SU-DHL-6 (cell line): ENCODE results near the gene IL10RB.

ENCODE experiments used
- H2AFZ ChIP-seq: fragments of 200-600 bp; sonication (generic); 2 replicates; pipeline ENCODE4 v1.6.1; 2014; ENCODE audit warnings: low read depth, mild to moderate bottlenecking, moderate library complexity, mixed read lengths, antibody characterized with exemption, low read length; ENCODE audit not compliant: severe bottlenecking
- H3F3A ChIP-seq: fragments of 200-600 bp; shearing (Covaris generic); 2 replicates; pipeline ENCODE4 v1.6.0; 2016; ENCODE audit warnings: antibody characterized with exemption, mild to moderate bottlenecking; ENCODE audit not compliant: insufficient read depth
- H3K27ac ChIP-seq: fragments of 200-600 bp; sonication (generic); 2 replicates; pipeline ENCODE4 v1.5.1; 2016; ENCODE audit warnings: low read depth, mild to moderate bottlenecking, low read length, moderate library complexity, mixed read lengths
- H3K27me3 ChIP-seq: fragments of 200-600 bp; sonication (generic), shearing (Covaris generic); 2 replicates; pipeline ENCODE4 v1.6.0; 2014; ENCODE audit warnings: mild to moderate bottlenecking, low read length
- H3K36me3 ChIP-seq: fragments of 200-600 bp; sonication (generic); 2 replicates; pipeline ENCODE4 v1.6.1; 2014; ENCODE audit warnings: mild to moderate bottlenecking, low read length, mixed read lengths
- H3K4me2 ChIP-seq: fragments of 300-600, 200-600 bp; shearing (Covaris generic), sonication (generic); 2 replicates; pipeline ENCODE4 v1.6.0; 2014; ENCODE audit warnings: low read length, low read depth, mild to moderate bottlenecking; ENCODE audit not compliant: poor library complexity, severe bottlenecking
- H3K4me3 ChIP-seq: fragments of 200-600 bp; sonication (generic); 2 replicates; pipeline ENCODE4 v1.5.1; 2014; ENCODE audit warnings: antibody characterized with exemption, low read length, mild to moderate bottlenecking, mixed read lengths; ENCODE audit not compliant: insufficient read depth, poor library complexity, severe bottlenecking
- H3K79me2 ChIP-seq: fragments of 200-600 bp; sonication (generic); 2 replicates; pipeline ENCODE4 v1.6.1; 2014; ENCODE audit warnings: mild to moderate bottlenecking, low read length, moderate library complexity; ENCODE audit not compliant: insufficient read depth
- H3K9ac ChIP-seq: fragments of 200-600 bp; sonication (generic); 2 replicates; pipeline ENCODE4 v1.7.0; 2014; ENCODE audit warnings: mild to moderate bottlenecking, low read length
- H3K9me2 ChIP-seq: fragments of 200-600 bp; sonication (generic); replicated peaks from 2 replicates; pipeline ENCODE4 v1.6.1; 2014; ENCODE audit warnings: low read length; ENCODE audit not compliant: insufficient read depth
- H3K9me3 ChIP-seq: fragments of 200-600 bp; sonication (generic); 2 replicates; pipeline ENCODE4 v1.6.1; 2014; ENCODE audit warnings: low read length, mixed read lengths; ENCODE audit not compliant: insufficient read depth
- H4K20me1 ChIP-seq: fragments of 200-600 bp; sonication (generic); 2 replicates; pipeline ENCODE4 v1.6.1; 2014; ENCODE audit warnings: low read depth, mild to moderate bottlenecking, antibody characterized with exemption, low read length, moderate library complexity, mixed read lengths
- EZH2phosphoT487 ChIP-seq: fragments of 200-600 bp; sonication (generic), shearing (Covaris generic); conservative IDR thresholded peaks from 2 replicates; pipeline ENCODE4 v1.6.1; 2018; ENCODE audit warnings: mild to moderate bottlenecking, antibody characterized with exemption, low read length, moderate library complexity, mixed read lengths
- TF ChIP-seq, protein P1 (sequence below): fragments of 200-600 bp; sonication (generic); IDR thresholded peaks from one replicate; pipeline ENCODE4 v1.5.1; 2017; ENCODE audit warnings: antibody characterized with exemption, mild to moderate bottlenecking, low read length, moderate library complexity; ENCODE audit not compliant: insufficient read depth, poor library complexity, severe bottlenecking

The IL10RB gene

DNA sequence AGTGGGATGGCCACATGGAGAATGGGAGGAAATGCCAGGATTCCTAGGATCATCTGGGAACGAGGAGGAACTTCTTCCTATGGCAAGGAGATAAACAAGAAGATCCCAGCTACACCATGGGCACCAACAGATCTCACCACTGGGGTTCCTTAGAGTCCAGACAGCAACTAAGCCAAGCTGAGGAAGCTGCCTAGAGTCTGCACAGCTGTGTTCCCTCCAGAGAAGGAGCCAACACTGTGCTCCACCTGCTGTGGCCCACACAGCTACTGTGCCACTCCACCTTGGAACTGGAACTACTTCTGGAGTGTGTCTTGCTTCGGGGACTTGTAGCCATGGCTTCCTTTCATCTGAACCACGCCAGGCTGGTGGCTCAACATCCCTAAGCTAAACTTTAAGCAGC lies 64.6 kb downstream of the IL10RB start:
- no peaks in the 10 kb centered on the region for H3F3A ChIP-seq

DNA sequence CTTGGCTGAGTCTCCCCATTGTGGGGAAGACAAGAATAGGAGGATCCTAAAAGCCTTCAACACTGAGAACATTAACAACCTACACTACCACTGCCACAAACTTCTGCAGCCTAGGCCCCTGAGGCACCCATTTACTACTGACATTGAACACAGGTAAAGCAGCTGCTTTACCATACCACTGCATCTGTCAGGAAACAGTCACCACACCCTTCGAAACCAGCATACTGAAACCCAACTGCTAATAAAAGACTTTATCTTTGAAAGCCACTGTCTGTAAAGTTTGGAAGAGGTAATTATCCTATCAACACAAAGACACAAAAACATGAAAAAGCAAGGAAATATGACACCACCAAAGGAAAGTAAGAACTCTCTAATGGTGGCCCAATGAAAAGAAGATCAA lies 66.0 kb downstream of the IL10RB start:
- H3F3A ChIP-seq = no peaks in the 10 kb centered on the region
- H3K36me3 ChIP-seq = peaks cover 5% of the 10 kb centered on the region; the same call in 1 of the 2 replicates
- H3K9ac ChIP-seq = no peak overlapping the region
- H3K27ac ChIP-seq = no peak overlapping the region
- H3K9me3 ChIP-seq = no peaks in the 10 kb centered on the region
- peaks cover 78% of the 10 kb centered on the region for H3K79me2 ChIP-seq
- H3K9me2 ChIP-seq = no peaks in the 10 kb centered on the region
- no peaks in the 10 kb centered on the region for H4K20me1 ChIP-seq
- no peak overlapping the region for H2AFZ ChIP-seq
- H3K4me2 ChIP-seq = no peak overlapping the region
- no peaks in the 10 kb centered on the region for H3K27me3 ChIP-seq
- TF ChIP-seq, protein P1, sequence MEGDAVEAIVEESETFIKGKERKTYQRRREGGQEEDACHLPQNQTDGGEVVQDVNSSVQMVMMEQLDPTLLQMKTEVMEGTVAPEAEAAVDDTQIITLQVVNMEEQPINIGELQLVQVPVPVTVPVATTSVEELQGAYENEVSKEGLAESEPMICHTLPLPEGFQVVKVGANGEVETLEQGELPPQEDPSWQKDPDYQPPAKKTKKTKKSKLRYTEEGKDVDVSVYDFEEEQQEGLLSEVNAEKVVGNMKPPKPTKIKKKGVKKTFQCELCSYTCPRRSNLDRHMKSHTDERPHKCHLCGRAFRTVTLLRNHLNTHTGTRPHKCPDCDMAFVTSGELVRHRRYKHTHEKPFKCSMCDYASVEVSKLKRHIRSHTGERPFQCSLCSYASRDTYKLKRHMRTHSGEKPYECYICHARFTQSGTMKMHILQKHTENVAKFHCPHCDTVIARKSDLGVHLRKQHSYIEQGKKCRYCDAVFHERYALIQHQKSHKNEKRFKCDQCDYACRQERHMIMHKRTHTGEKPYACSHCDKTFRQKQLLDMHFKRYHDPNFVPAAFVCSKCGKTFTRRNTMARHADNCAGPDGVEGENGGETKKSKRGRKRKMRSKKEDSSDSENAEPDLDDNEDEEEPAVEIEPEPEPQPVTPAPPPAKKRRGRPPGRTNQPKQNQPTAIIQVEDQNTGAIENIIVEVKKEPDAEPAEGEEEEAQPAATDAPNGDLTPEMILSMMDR = no peak
- TF ChIP-seq EZH2phosphoT487 = no peak
- no peak overlapping the region for H3K4me3 ChIP-seq

More for the DNA sequence above, 64.6 kb downstream of the IL10RB start:
- Histone ChIP-seq H3K9me2 (no peaks in the 10 kb centered on the region), H4K20me1 (no peaks in the 10 kb centered on the region), H3K27ac (no peak overlapping the region), H3K36me3 (peaks cover 4% of the 10 kb centered on the region; the same call in 1 of the 2 replicates), H2AFZ (no peak overlapping the region), H3K27me3 (no peaks in the 10 kb centered on the region), H3K4me2 (no peak overlapping the region), H3K79me2 (peaks cover 92% of the 10 kb centered on the region), H3K9me3 (no peaks in the 10 kb centered on the region), H3K9ac (no peak overlapping the region), H3K4me3 (no peak overlapping the region)
- no peak for TF ChIP-seq EZH2phosphoT487
- TF ChIP-seq, protein P1 = no peak

DNA sequence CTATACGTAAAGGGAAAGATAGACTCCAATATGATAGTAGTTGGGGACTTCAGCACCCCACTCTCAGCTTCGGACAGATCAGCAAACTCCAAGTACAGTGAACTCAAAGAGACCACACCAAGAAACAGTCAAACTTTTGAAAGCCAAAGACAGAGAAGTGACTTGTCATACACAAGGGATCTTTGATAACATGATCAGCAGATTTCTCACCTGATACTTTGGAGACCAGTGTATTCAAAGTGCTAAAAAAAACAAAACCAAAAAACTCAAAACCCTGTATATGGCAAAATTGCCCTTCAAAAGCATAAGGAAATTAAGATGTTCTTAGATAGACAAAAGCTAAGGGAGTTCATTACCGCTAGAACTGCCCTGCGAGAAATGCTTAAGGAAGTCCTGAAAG lies 68.0 kb downstream of the IL10RB start:
- H3K4me2 ChIP-seq = no peak overlapping the region
- no peak overlapping the region for H3K9ac ChIP-seq
- H3K36me3 ChIP-seq = peaks cover 8% of the 10 kb centered on the region; the same call in 1 of the 2 replicates
- no peaks in the 10 kb centered on the region for H3K9me3 ChIP-seq
- H4K20me1 ChIP-seq = no peaks in the 10 kb centered on the region
- H3K9me2 ChIP-seq = no peaks in the 10 kb centered on the region
- TF ChIP-seq, protein P1 = no peak
- no peak for TF ChIP-seq EZH2phosphoT487
- no peak overlapping the region for H3K27ac ChIP-seq
- no peak overlapping the region for H2AFZ ChIP-seq
- H3K79me2 ChIP-seq = peaks cover 62% of the 10 kb centered on the region
- H3K27me3 ChIP-seq = no peaks in the 10 kb centered on the region
- H3K4me3 ChIP-seq = no peak overlapping the region
- no peaks in the 10 kb centered on the region; the same call in 1 of the 2 replicates for H3F3A ChIP-seq
